ENCODE results near the gene MUC22. TPM values are rescaled to one million over a fixed set of nuclear protein-coding genes. Genes with fewer than 3 reads are reported as not detected.
A peak's percentile ranks its signal among the peaks of the same experiment; 100 is the strongest.

MUC22 gene
- polyA plus RNA-seq, 1 donor (not counting 4 experiments of a cell fraction or from before 2014, with no cell fraction given): not detected

DNA sequence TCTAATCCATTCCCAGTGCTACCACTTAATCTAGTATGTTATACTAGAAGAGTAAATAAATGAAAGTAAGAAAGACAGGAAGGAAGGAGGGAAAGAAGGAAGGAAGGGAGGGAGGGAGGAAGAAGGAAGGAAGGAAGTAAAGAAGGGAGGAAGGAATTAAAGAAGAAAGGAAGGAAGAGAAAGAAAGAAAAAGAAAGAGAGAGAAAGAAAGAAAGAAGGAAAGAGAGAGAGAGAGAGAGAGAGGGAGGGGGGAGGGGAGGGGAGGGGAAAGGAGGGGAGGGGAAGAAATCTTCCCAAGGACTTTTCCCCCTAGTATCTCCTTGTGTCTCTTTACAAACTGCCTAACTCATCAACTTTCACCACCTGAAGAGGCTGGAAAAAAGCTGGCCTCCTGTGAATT lies 47.6 kb upstream of the MUC22 start:
- Histone ChIP-seq H3K9me1 (ENCODE audit: control insufficient read depth, extremely low read depth, insufficient read depth, low read length) (no peaks in the 10 kb centered on the region), H4K20me1 (ENCODE audit: control insufficient read depth, extremely low read depth, insufficient read depth, low read length) (no peaks in the 10 kb centered on the region), H3K79me2 (ENCODE audit: control insufficient read depth, insufficient read depth, low read length) (no peaks in the 10 kb centered on the region), H3K27ac (ENCODE audit: control insufficient read depth, insufficient read depth, low read length) (no peak overlapping the region), H3K36me3 (ENCODE audit: control insufficient read depth in 2 of 2, extremely low read depth in 1 of 2, insufficient read depth in 2 of 2, low read length in 2 of 2) (no peaks in the 10 kb centered on the region), H3K4me3 (ENCODE audit: control insufficient read depth in 2 of 3, extremely low read depth in 1 of 3, insufficient read depth in 2 of 3, low read depth in 1 of 3, low read length in 3 of 3) (no peak overlapping the region), H3K27me3 (ENCODE audit: control insufficient read depth, extremely low read depth, insufficient read depth, low read length) (no peaks in the 10 kb centered on the region), H3K9ac (ENCODE audit: control insufficient read depth, extremely low read depth, insufficient read depth, low read length) (no peak overlapping the region), H3K9me3 (ENCODE audit: control insufficient read depth, low read depth, low read length) (no peaks in the 10 kb centered on the region), H3K4me1 (ENCODE audit: control insufficient read depth, extremely low read depth, insufficient read depth, low read length) (peaks cover 5% of the 10 kb centered on the region), H2AFZ (ENCODE audit: control insufficient read depth, low read length) (no peak overlapping the region), H3K4me2 (ENCODE audit: control insufficient read depth, extremely low read depth, insufficient read depth, low read depth, low read length) (no peak overlapping the region)
- TF ChIP-seq, protein P1, sequence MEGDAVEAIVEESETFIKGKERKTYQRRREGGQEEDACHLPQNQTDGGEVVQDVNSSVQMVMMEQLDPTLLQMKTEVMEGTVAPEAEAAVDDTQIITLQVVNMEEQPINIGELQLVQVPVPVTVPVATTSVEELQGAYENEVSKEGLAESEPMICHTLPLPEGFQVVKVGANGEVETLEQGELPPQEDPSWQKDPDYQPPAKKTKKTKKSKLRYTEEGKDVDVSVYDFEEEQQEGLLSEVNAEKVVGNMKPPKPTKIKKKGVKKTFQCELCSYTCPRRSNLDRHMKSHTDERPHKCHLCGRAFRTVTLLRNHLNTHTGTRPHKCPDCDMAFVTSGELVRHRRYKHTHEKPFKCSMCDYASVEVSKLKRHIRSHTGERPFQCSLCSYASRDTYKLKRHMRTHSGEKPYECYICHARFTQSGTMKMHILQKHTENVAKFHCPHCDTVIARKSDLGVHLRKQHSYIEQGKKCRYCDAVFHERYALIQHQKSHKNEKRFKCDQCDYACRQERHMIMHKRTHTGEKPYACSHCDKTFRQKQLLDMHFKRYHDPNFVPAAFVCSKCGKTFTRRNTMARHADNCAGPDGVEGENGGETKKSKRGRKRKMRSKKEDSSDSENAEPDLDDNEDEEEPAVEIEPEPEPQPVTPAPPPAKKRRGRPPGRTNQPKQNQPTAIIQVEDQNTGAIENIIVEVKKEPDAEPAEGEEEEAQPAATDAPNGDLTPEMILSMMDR (optimal IDR thresholded peaks at IDR 0.05 in 1 of 3, IDR thresholded peaks at IDR 0.05 in 1 of 3, conservative IDR thresholded peaks at IDR 0.05 in 1 of 3; ENCODE audit: extremely low read depth in 1 of 3, insufficient read depth in 2 of 3, low read length in 3 of 3): no peak
- no peak for TF ChIP-seq EZH2 (IDR thresholded peaks at IDR 0.05; ENCODE audit: low read length)
- dilution Hi-C loops (cut with MboI; ENCODE audit: extremely low pct_ligation_motif_present, low sequenced_read_pairs): no loop called here
- FAIRE-seq: no peak
- no peak for DNase-seq (ENCODE audit: low read depth, low spot score)

DNA sequence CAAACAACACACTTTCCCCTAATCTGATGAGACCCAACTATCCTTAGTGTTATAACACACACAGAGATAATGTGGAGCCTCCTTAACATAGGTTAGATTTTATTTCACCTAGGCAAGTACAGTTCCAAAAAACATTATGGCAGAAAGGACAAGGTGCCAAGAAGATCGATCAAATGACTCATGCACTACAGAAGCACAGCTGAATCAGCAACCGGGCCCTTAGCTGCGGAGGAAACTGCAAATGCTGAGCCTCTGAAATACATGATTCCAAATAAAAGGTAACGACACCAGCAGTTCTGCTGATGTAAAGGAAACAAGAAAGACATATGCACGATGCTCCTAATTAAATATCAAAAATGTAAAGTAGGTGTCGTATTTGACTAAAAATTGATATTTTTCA lies 46.6 kb upstream of the MUC22 start:
- no peaks in the 10 kb centered on the region for H4K20me1 ChIP-seq (ENCODE audit: control insufficient read depth, extremely low read depth, insufficient read depth, low read length)
- H3K4me1 ChIP-seq (ENCODE audit: control insufficient read depth, extremely low read depth, insufficient read depth, low read length): peaks cover 5% of the 10 kb centered on the region
- H3K9me3 ChIP-seq (ENCODE audit: control insufficient read depth, low read depth, low read length): no peaks in the 10 kb centered on the region
- H3K27me3 ChIP-seq (ENCODE audit: control insufficient read depth, extremely low read depth, insufficient read depth, low read length): no peaks in the 10 kb centered on the region
- H3K27ac ChIP-seq (ENCODE audit: control insufficient read depth, insufficient read depth, low read length): no peak overlapping the region
- FAIRE-seq (peak; percentile 81), DNase-seq (ENCODE audit: low read depth, low spot score) (no peak)
- H3K36me3 ChIP-seq (ENCODE audit: control insufficient read depth in 2 of 2, extremely low read depth in 1 of 2, insufficient read depth in 2 of 2, low read length in 2 of 2): no peaks in the 10 kb centered on the region
- dilution Hi-C loops (cut with MboI; ENCODE audit: extremely low pct_ligation_motif_present, low sequenced_read_pairs): no loop called here
- no peak overlapping the region for H3K4me3 ChIP-seq (ENCODE audit: control insufficient read depth in 2 of 3, extremely low read depth in 1 of 3, insufficient read depth in 2 of 3, low read depth in 1 of 3, low read length in 3 of 3)
- no peaks in the 10 kb centered on the region for H3K9me1 ChIP-seq (ENCODE audit: control insufficient read depth, extremely low read depth, insufficient read depth, low read length)
- H3K4me2 ChIP-seq (ENCODE audit: control insufficient read depth, extremely low read depth, insufficient read depth, low read depth, low read length): no peak overlapping the region
- H3K79me2 ChIP-seq (ENCODE audit: control insufficient read depth, insufficient read depth, low read length): no peaks in the 10 kb centered on the region
- TF ChIP-seq, protein P1 (optimal IDR thresholded peaks at IDR 0.05 in 1 of 3, IDR thresholded peaks at IDR 0.05 in 1 of 3, conservative IDR thresholded peaks at IDR 0.05 in 1 of 3; ENCODE audit: extremely low read depth in 1 of 3, insufficient read depth in 2 of 3, low read length in 3 of 3): no peak
- no peak for TF ChIP-seq EZH2 (IDR thresholded peaks at IDR 0.05; ENCODE audit: low read length)
- no peak overlapping the region for H3K9ac ChIP-seq (ENCODE audit: control insufficient read depth, extremely low read depth, insufficient read depth, low read length)
- H2AFZ ChIP-seq (ENCODE audit: control insufficient read depth, low read length): no peak overlapping the region

All from keratinocyte (primary cell).